ENCODE results near the gene OR5AU1.

Gene OR5AU1

DNA sequence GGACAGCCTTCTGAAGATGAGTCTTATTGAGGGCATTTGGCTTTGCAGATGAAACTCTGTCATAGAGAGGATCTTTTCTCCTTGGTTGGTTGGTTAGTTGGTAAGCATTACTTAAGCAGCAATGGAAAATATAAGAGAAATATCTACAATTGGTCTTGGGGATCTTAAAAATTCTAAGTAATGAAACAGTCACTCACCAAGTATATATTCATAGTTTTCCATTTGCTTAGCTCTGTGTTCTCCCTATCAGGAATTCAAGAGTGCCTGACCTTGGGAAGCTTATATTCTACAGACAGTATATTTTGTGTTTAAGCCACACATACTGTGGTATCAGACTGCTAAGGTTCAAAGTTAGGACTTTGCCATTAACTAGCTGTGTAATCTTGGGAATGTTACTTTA lies at the start of gene OR5AU1:
Gene OR5AU1 (minus strand): TSS at position 101 of the 400 bp plus-strand sequence. CDS start 191 bp downstream, outside the sequence.
- no peak within 1 kb of the TSS for H3K4me3 ChIP-seq (ENCODE audit: low read depth, low read length)
- no peak for DNase-seq (ENCODE audit: low read depth)
- TF ChIP-seq, protein P1, sequence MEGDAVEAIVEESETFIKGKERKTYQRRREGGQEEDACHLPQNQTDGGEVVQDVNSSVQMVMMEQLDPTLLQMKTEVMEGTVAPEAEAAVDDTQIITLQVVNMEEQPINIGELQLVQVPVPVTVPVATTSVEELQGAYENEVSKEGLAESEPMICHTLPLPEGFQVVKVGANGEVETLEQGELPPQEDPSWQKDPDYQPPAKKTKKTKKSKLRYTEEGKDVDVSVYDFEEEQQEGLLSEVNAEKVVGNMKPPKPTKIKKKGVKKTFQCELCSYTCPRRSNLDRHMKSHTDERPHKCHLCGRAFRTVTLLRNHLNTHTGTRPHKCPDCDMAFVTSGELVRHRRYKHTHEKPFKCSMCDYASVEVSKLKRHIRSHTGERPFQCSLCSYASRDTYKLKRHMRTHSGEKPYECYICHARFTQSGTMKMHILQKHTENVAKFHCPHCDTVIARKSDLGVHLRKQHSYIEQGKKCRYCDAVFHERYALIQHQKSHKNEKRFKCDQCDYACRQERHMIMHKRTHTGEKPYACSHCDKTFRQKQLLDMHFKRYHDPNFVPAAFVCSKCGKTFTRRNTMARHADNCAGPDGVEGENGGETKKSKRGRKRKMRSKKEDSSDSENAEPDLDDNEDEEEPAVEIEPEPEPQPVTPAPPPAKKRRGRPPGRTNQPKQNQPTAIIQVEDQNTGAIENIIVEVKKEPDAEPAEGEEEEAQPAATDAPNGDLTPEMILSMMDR (IDR thresholded peaks at IDR 0.05; ENCODE audit: low read depth, low read length, missing control alignments) = no peak
- in situ Hi-C loops (cut with HindIII; ENCODE audit: low sequenced_read_pairs) = loop anchor here (5.0 kb wide), 1 partner anchor 49 kb away; no protein-coding TSS in a partner anchor

DNA sequence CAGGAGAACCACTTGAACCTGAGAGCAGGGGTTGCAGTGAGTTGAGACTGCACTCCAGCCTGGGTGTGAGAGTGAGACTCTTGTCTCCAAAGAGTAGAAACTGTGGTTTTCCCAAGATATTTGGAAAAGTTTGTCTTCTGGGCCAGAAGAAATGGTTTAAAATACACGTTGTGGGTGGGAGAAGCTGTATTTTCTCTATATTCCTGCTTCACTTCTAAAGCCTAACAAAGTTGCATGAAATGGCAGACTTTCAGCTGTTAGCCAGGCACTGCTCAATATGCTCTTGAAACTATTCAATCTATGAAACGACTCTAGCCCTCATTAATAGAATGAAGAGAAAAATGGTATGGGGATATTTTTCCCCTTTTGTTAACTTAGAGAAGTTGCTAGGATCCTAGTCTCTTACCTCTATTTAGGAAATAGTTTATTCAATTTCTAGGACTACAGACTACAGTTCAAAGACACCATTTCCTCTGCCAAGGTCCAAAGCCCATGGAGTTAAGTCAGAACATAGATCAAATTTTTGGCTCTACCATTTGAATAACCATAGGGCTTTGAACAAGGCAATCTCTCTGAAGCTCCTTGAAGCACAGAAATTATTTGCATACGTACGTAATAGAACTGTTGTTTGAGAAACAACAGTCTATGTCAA lies 49.3 kb upstream of the OR5AU1 start:
- in situ Hi-C loops (cut with HindIII; ENCODE audit: low sequenced_read_pairs) = loop anchor here (10.0 kb wide), 1 partner anchor 200 kb away; no protein-coding TSS in a partner anchor
- no peak overlapping the region for H3K4me3 ChIP-seq (ENCODE audit: low read depth, low read length)
- no peak for DNase-seq (ENCODE audit: low read depth)
- TF ChIP-seq, protein P1 (IDR thresholded peaks at IDR 0.05; ENCODE audit: low read depth, low read length, missing control alignments) = no peak

DNA sequence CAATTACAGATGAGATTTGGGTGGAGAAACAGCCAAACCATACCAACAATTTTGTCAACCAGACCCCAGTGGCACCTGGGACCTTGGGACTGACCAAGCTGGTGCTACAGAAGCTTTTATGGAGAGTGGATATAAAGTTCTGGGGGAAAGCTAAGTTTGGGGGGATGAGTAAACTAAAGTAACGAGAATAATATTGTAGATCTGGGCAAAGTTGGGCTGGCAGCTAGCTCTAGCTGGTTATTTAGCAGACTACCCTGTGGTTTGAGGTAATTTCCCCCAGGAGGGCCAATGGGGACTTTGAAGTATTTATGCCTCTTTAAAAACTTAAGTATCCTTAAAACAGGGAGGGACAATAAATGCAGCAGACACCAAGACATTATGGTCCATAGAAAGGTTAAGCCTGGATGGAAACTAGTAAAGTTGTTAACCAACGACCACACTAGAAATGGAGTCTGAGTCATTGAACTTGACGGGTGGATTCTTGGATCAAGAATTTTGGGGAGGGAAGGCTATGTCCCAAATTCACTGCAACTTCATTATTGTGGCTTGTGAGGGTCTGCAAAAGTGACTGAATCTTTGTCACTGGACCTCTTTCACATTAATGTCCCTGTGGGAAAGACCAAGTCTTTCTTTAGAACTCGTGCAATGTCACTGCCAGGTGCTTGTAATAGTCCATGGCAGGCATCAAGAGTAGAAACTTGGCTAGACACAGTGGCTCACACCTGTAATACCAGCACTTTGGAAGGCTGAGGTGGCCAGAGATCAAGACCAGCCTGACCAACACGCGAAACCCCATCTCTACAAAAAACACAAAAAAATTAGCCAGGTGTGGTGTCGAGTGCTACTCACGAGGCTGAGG lies 48.5 kb upstream of the OR5AU1 start:
- H3K4me3 ChIP-seq (ENCODE audit: low read depth, low read length) = no peak overlapping the region
- no peak for DNase-seq (ENCODE audit: low read depth)
- TF ChIP-seq, protein P1 (IDR thresholded peaks at IDR 0.05; ENCODE audit: low read depth, low read length, missing control alignments) = no peak
- in situ Hi-C loops (cut with HindIII; ENCODE audit: low sequenced_read_pairs) = loop anchor here (10.0 kb wide), 1 partner anchor 200 kb away; no protein-coding TSS in a partner anchor

DNA sequence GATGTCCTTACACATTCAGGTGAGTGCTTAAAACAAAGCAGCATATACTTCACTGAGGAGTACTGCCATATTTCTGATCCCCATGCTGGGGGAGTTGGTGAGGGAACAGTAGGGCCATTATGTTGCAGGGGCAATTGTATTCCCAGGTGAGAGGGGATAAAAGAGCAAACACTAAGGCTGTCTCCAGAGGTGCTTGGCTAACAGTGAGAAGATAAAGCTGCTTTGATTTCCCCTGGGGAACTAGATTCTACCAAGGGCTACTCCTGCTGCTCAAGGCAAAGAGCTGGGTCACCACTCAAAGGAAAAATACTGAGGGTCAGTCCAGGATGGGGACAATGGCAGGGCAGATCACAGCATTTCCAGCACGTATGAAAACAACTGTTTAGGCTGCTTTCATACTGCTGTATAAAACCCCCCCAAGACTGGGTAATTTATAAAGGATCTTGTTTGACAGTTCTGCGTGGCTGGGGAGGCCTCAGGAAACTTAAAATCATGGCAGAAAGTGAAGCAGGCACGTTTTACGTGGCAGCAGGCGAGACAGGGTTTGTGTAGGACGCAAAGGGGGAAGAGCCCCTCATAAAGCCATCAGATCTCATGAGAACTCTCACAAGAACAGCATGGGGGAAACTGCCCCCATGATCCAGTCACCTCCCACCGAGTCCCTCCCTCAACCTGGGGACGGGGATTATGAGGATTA lies 47.8 kb upstream of the OR5AU1 start:
- in situ Hi-C loops (cut with HindIII; ENCODE audit: low sequenced_read_pairs) = loop anchor here (10.0 kb wide), 1 partner anchor 201 kb away; no protein-coding TSS in a partner anchor
- no peak overlapping the region for H3K4me3 ChIP-seq (ENCODE audit: low read depth, low read length)
- TF ChIP-seq, protein P1 (IDR thresholded peaks at IDR 0.05; ENCODE audit: low read depth, low read length, missing control alignments) = no peak
- no peak for DNase-seq (ENCODE audit: low read depth)

DNA sequence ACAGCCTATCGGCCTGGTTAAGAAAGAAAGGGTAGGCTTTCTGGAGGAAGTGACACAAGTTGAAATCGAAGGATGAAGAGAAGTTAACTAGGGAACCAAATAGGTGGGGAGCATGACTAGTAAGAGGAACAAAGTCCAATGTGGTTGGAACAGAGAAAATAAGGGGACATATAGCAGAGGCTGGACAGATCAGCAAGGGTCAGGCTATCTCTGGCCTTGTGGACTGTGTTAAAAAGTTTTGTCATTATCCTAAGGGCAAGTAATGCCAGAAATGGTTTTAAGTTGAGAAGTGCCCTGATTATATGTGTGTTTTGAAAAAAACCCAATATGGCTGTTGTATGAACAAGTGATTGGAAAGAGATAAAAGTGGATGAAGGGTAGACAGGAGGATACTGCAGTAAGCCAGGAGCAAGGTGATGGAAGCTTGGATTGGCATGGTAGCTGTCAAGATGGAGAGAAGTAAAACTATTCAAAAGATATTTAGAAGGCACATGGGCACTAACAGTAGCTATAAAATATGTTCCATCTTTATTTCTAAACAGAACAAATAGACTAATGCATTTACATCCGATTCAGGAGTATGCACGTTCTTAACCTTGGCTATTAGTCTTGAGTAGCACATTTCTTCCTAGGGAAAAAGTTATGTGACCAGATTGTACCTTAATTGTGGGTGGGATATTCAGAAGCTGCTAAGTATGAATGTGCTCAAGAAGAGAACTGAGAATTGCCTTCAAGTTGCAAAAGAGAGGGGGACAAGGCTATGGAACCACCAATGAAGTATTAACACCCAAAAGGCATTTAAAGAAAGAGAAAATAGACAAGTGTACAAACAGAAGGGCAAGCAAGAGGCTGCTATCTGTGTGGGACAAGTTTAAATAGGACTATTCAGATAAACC lies 46.8 kb upstream of the OR5AU1 start:
- no peak overlapping the region for H3K4me3 ChIP-seq (ENCODE audit: low read depth, low read length)
- no peak for DNase-seq (ENCODE audit: low read depth)
- in situ Hi-C loops (cut with HindIII; ENCODE audit: low sequenced_read_pairs) = loop anchor here (10.0 kb wide), 1 partner anchor 202 kb away; no protein-coding TSS in a partner anchor
- TF ChIP-seq, protein P1 (IDR thresholded peaks at IDR 0.05; ENCODE audit: low read depth, low read length, missing control alignments) = no peak
